SK-N-SH treated with all-trans-retinoic acid at 6 μM for 48 hours (cell line): ENCODE results near the gene DRAXIN.

Source experiments
- ATAC-seq: fragments of 200-7000 bp; cut with Tn5 transposase; 3 replicates; pipeline ENCODE4 v1.9.1; 2020; ENCODE audit warnings: mild to moderate bottlenecking, moderate library complexity
- BACH2 ChIP-seq: fragments of 250-450 bp; sonication (Bioruptor Pico); IDR thresholded peaks from 2 replicates; pipeline ENCODE4 v1.9.0; 2021; ENCODE audit warnings: mild to moderate bottlenecking, borderline replicate concordance
- CREB5 ChIP-seq: fragments of 250-450 bp; sonication (Bioruptor Pico); IDR thresholded peaks from 2 replicates; pipeline ENCODE4 v1.5.1; 2020; ENCODE audit warnings: low read depth, mild to moderate bottlenecking, moderate library complexity
- CSDC2 ChIP-seq: fragments of 250-450 bp; sonication (Bioruptor Pico); IDR thresholded peaks from 2 replicates; pipeline ENCODE4 v1.5.0; 2020; ENCODE audit warnings: mild to moderate bottlenecking, moderate library complexity
- GLIS3 ChIP-seq: fragments of 250-450 bp; sonication (Bioruptor Pico); IDR thresholded peaks from 2 replicates; pipeline ENCODE4 v1.5.0; 2020; ENCODE audit warnings: mild to moderate bottlenecking, moderate library complexity
- ISL1 ChIP-seq: fragments of 250-450 bp; sonication (Bioruptor Pico); IDR thresholded peaks from 2 replicates; pipeline ENCODE4 v2.1.2; 2022; ENCODE audit warnings: mild to moderate bottlenecking, moderate library complexity
- OSR1 ChIP-seq: fragments of 250-450 bp; sonication (Bioruptor Pico); IDR thresholded peaks from 2 replicates; pipeline ENCODE4 v1.8.0; 2022; ENCODE audit warnings: moderate library complexity, mild to moderate bottlenecking, inconsistent platforms
- PATZ1 ChIP-seq: fragments of 250-450 bp; sonication (Bioruptor Pico); IDR thresholded peaks from 2 replicates; pipeline ENCODE4 v1.8.0; 2020; ENCODE audit warnings: mild to moderate bottlenecking, moderate library complexity, borderline replicate concordance
- PPARA ChIP-seq: fragments of 250-450 bp; sonication (Bioruptor Pico); IDR thresholded peaks from 2 replicates; pipeline ENCODE4 v1.5.0; 2020; ENCODE audit warnings: mild to moderate bottlenecking, borderline replicate concordance
- RARB ChIP-seq: fragments of 250-450 bp; sonication (Bioruptor Pico); IDR thresholded peaks from 2 replicates; pipeline ENCODE4 v1.8.0; 2021; ENCODE audit warnings: mild to moderate bottlenecking, moderate library complexity
- SNAI2 ChIP-seq: fragments of 250-450 bp; sonication (Bioruptor Pico); IDR thresholded peaks from 2 replicates; pipeline ENCODE4 v1.5.0; 2020; ENCODE audit warnings: mild to moderate bottlenecking, moderate library complexity
- TOX ChIP-seq: fragments of 250-450 bp; sonication (Bioruptor Pico); IDR thresholded peaks from 2 replicates; pipeline ENCODE4 v1.8.0; 2021; ENCODE audit warnings: mild to moderate bottlenecking, moderate library complexity, borderline replicate concordance
- TSHZ2 ChIP-seq: fragments of 250-450 bp; sonication (Bioruptor Pico); IDR thresholded peaks from 2 replicates; pipeline ENCODE4 v1.5.0; 2020; ENCODE audit warnings: mild to moderate bottlenecking, moderate library complexity
- ZC3H10 ChIP-seq: fragments of 250-450 bp; sonication (Bioruptor Pico); IDR thresholded peaks from 2 replicates; pipeline ENCODE4 v1.5.1; 2021; ENCODE audit warnings: mild to moderate bottlenecking, moderate library complexity
- ZFP30 ChIP-seq: fragments of 450-650 bp; formaldehyde crosslinking; IDR thresholded peaks from 2 replicates; pipeline ENCODE4 v1.5.0; 2022; ENCODE audit warnings: mild to moderate bottlenecking, moderate library complexity
- ZNF565 ChIP-seq: fragments of 450-650 bp; formaldehyde crosslinking; conservative IDR thresholded peaks from 2 replicates; pipeline ENCODE4 v1.5.0; 2020; ENCODE audit warnings: low read depth, mild to moderate bottlenecking, moderate library complexity
- ZNF70 ChIP-seq: fragments of 450-650 bp; formaldehyde crosslinking; IDR thresholded peaks from 2 replicates; pipeline ENCODE4 v1.5.0; 2020; ENCODE audit warnings: mild to moderate bottlenecking, moderate library complexity
- ZNF8 ChIP-seq: fragments of 450-650 bp; formaldehyde crosslinking; IDR thresholded peaks from 2 replicates; pipeline ENCODE4 v1.5.0; 2020; ENCODE audit warnings: mild to moderate bottlenecking, moderate library complexity

DRAXIN gene

GRCh38 chr1:11708554-11709350, 17.2 kb downstream of the DRAXIN start:
- no peak for TF ChIP-seq OSR1 (CRISPR knock-in tag)
- TF ChIP-seq ZNF70 (CRISPR knock-in tag): no peak
- TF ChIP-seq GLIS3: no peak
- TF ChIP-seq PATZ1 (CRISPR knock-in tag): no peak
- TF ChIP-seq PPARA (CRISPR knock-in tag): no peak
- TF ChIP-seq ZNF8 (CRISPR knock-in tag): no peak
- no peak for TF ChIP-seq SNAI2 (CRISPR knock-in tag)
- TF ChIP-seq ISL1 (CRISPR knock-in tag): no peak
- no peak for ATAC-seq

DNA sequence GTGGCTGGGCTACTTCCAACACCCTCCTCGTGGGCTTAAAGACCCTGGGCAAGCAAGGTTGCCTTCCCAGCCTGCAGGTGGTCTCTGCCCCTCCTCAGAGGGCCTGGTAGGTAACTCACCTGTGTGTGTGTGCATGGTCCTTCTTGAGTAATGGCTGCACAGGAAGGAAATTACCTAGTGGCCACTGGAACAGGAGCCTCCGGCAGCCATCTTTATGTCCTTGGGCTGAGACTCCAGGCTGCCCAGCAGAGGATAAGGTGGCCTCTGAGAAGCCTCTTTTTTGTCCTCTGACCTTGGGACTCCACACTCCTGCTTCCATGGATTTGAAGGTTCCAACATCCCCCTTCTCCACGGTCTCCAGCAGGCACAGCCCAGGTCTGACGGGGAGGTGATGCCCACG, 20.0 kb downstream of the DRAXIN start:
- no peak for TF ChIP-seq CREB5
- no peak for TF ChIP-seq ZNF70 (CRISPR knock-in tag)
- TF ChIP-seq ISL1 (CRISPR knock-in tag): no peak
- TF ChIP-seq RARB (CRISPR knock-in tag): no peak
- no peak for TF ChIP-seq GLIS3
- no peak for TF ChIP-seq SNAI2 (CRISPR knock-in tag)
- TF ChIP-seq PATZ1 (CRISPR knock-in tag): no peak
- no peak for TF ChIP-seq ZC3H10 (CRISPR knock-in tag)
- no peak for TF ChIP-seq BACH2 (CRISPR knock-in tag)
- TF ChIP-seq, all 23 proteins: peak for 0
- ATAC-seq: no peak

GRCh38 chr1:11712285-11712684, 20.8 kb downstream of the DRAXIN start:
- ATAC-seq: no peak
- TF ChIP-seq CREB5 (no peak), OSR1 (CRISPR knock-in tag) (no peak), TOX (CRISPR knock-in tag) (no peak), ISL1 (CRISPR knock-in tag) (no peak), ZNF70 (CRISPR knock-in tag) (no peak), ZNF8 (CRISPR knock-in tag) (no peak), ZFP30 (CRISPR knock-in tag) (no peak), ZNF565 (CRISPR knock-in tag) (no peak), TSHZ2 (CRISPR knock-in tag) (no peak), BACH2 (CRISPR knock-in tag) (no peak), PPARA (CRISPR knock-in tag) (no peak)

GRCh38 chr1:11713095-11713494, 21.6 kb downstream of the DRAXIN start:
- no peak for ATAC-seq
- no peak for TF ChIP-seq PPARA (CRISPR knock-in tag)
- TF ChIP-seq TSHZ2 (CRISPR knock-in tag): no peak
- no peak for TF ChIP-seq BACH2 (CRISPR knock-in tag)
- TF ChIP-seq CSDC2: no peak
